WTC11 (cell line): Measurements from ENCODE around the gene TRIM44. TPM values are rescaled to one million over a fixed set of nuclear protein-coding genes. Genes with fewer than 3 reads are reported as not detected.

Experiments used
- ATAC-seq: fragments of 200-7000 bp; cut with Tn5 transposase; 2 replicates; pipeline ENCODE4 v1.10.0; 2021; ENCODE audit warnings: mild to moderate bottlenecking, moderate library complexity
- CTCF ChIA-PET: fragments of 300-600 bp; sonication (Branson Sonifier 250); formaldehyde crosslinking; loops from one replicate; lab custom pipeline; 2021; ENCODE audit warnings: antibody characterized with exemption; lab: Charles Lee
- POLR2A ChIA-PET: fragments of 350-600 bp; sonication (Branson Sonifier 250); formaldehyde crosslinking; loops from one replicate; lab custom pipeline; 2021; ENCODE audit warnings: antibody characterized with exemption; lab: Charles Lee
- DNase-seq: peaks from one replicate; pipeline ENCODE4 v3.0.0; 2021; ENCODE audit warnings: low spot score
- H3K27ac Mint-ChIP-seq: 2 replicates; pipeline ENCODE4 v1.8.0; 2021; ENCODE audit warnings: mixed read lengths
- H3K27me3 Mint-ChIP-seq: 2 replicates; pipeline ENCODE4 v1.8.0; 2021; ENCODE audit warnings: low read depth, mild to moderate bottlenecking, moderate library complexity, mixed read lengths
- H3K36me3 Mint-ChIP-seq: 2 replicates; pipeline ENCODE4 v1.8.0; 2021; ENCODE audit warnings: mixed read lengths
- H3K4me1 Mint-ChIP-seq: 2 replicates; pipeline ENCODE4 v1.8.0; 2022; ENCODE audit warnings: mixed read lengths
- H3K4me3 Mint-ChIP-seq: 2 replicates; pipeline ENCODE4 v1.8.0; 2021; ENCODE audit warnings: mild to moderate bottlenecking, moderate library complexity, mixed read lengths
- H3K9me3 Mint-ChIP-seq: 2 replicates; pipeline ENCODE4 v1.8.0; 2021; ENCODE audit warnings: mixed read lengths
- AR ChIP-seq: fragments of 250-450 bp; sonication (Bioruptor Pico); IDR thresholded peaks from 2 replicates; pipeline ENCODE4 v1.9.0; 2021; ENCODE audit warnings: mild to moderate bottlenecking
- CBFB ChIP-seq: sonication (generic); formaldehyde crosslinking; IDR thresholded peaks from 2 replicates; pipeline ENCODE4 v1.8.1; 2022; ENCODE audit warnings: mild to moderate bottlenecking, low read depth, missing genetic modification reagents
- CDX4 ChIP-seq: fragments of 250-450 bp; sonication (Bioruptor Pico); IDR thresholded peaks from 2 replicates; pipeline ENCODE4 v1.9.0; 2021; ENCODE audit warnings: moderate library complexity, mild to moderate bottlenecking, inconsistent platforms, borderline replicate concordance
- E2F5 ChIP-seq: sonication (generic); formaldehyde crosslinking; IDR thresholded peaks from 2 replicates; pipeline ENCODE4 v1.8.1; 2022; ENCODE audit warnings: mild to moderate bottlenecking, moderate library complexity, missing genetic modification reagents
- EMX1 ChIP-seq: fragments of 250-450 bp; sonication (Bioruptor Pico); IDR thresholded peaks from 2 replicates; pipeline ENCODE4 v1.8.0; 2021; ENCODE audit warnings: mild to moderate bottlenecking
- FOXP4 ChIP-seq: sonication (generic); formaldehyde crosslinking; IDR thresholded peaks from 2 replicates; pipeline ENCODE4 v1.8.0; 2022; ENCODE audit warnings: mild to moderate bottlenecking, missing genetic modification reagents
- JAZF1 ChIP-seq: fragments of 250-450 bp; sonication (Bioruptor Pico); IDR thresholded peaks from 2 replicates; pipeline ENCODE4 v1.9.0; 2021; ENCODE audit warnings: moderate library complexity, mild to moderate bottlenecking, inconsistent platforms
- PRDM15 ChIP-seq: sonication (generic); formaldehyde crosslinking; IDR thresholded peaks from 2 replicates; pipeline ENCODE4 v1.8.0; 2022; ENCODE audit warnings: missing genetic modification reagents
- SOX15 ChIP-seq: fragments of 250-450 bp; sonication (Bioruptor Pico); IDR thresholded peaks from 2 replicates; pipeline ENCODE4 v1.9.0; 2021; ENCODE audit warnings: mild to moderate bottlenecking
- SP1 ChIP-seq: sonication (generic); formaldehyde crosslinking; conservative IDR thresholded peaks from 2 replicates; pipeline ENCODE4 v1.8.1; 2022; ENCODE audit warnings: missing genetic modification reagents
- TEAD1 ChIP-seq: sonication (generic); formaldehyde crosslinking; IDR thresholded peaks from 2 replicates; pipeline ENCODE4 v1.8.0; 2022; ENCODE audit warnings: mild to moderate bottlenecking, missing genetic modification reagents
- ZBTB21 ChIP-seq: sonication (generic); formaldehyde crosslinking; IDR thresholded peaks from 2 replicates; pipeline ENCODE4 v1.8.1; 2023; ENCODE audit warnings: mild to moderate bottlenecking, missing genetic modification reagents, borderline replicate concordance
- ZNF219 ChIP-seq: sonication (generic); formaldehyde crosslinking; IDR thresholded peaks from 2 replicates; pipeline ENCODE4 v1.8.0; 2023; ENCODE audit warnings: missing genetic modification reagents, mild to moderate bottlenecking, borderline replicate concordance
- ZNF512 ChIP-seq: sonication (generic); formaldehyde crosslinking; IDR thresholded peaks from 2 replicates; pipeline ENCODE4 v1.8.1; 2022; ENCODE audit warnings: missing genetic modification reagents, borderline replicate concordance
- total RNA-seq: library from RNA; stranded (reverse); gene quantifications from 3 replicates; pipeline ENCODE4 v1.2.3, GENCODE V29; 2021

TRIM44 gene
- total RNA-seq, 1 experiment from 2014 or later, result 27.4 TPM

GRCh38 chr11:35809561-35809960 is 147.0 kb downstream of the TRIM44 start (continued):
- TF ChIP-seq AR, result no peak

GRCh38 chr11:35810045-35810645 is 147.6 kb downstream of the TRIM44 start:
- CTCF ChIA-PET, result interaction anchor here (0.9 to 4.5 kb wide), 2 partner anchors 12 to 456 kb away, joined by 3 to 38 read pairs; no protein-coding TSS in a partner anchor
- TF ChIP-seq TEAD1 (CRISPR knock-in tag) (no peak), SP1 (CRISPR knock-in tag) (no peak), FOXP4 (no peak), JAZF1 (CRISPR knock-in tag) (no peak), E2F5 (no peak), SOX15 (no peak), PRDM15 (CRISPR knock-in tag) (no peak), CBFB (CRISPR knock-in tag) (no peak), ZNF219 (no peak), ZBTB21 (CRISPR knock-in tag) (no peak), CDX4 (CRISPR knock-in tag) (no peak), EMX1 (CRISPR knock-in tag) (no peak), ZNF512 (CRISPR knock-in tag) (no peak)
- H3K27me3 Mint-ChIP-seq, result no peaks in the 10 kb centered on the region
- H3K36me3 Mint-ChIP-seq, result no peaks in the 10 kb centered on the region
- ATAC-seq (no peak), DNase-seq (no peak)
- no peaks in the 10 kb centered on the region for H3K9me3 Mint-ChIP-seq
- H3K4me1 Mint-ChIP-seq, result peaks cover 7% of the 10 kb centered on the region; the same call in 1 of the 2 replicates
- H3K27ac Mint-ChIP-seq, result no peak overlapping the region
- no peak overlapping the region for H3K4me3 Mint-ChIP-seq
- POLR2A ChIA-PET, result no interaction called here
